ENCODE measurements around the gene CDK17. TPM values are rescaled to one million over a fixed set of nuclear protein-coding genes. Genes with fewer than 3 reads are reported as not detected.
A peak's percentile ranks its signal among the peaks of the same experiment; 100 is the strongest.

The CDK17 gene
- total and polyA plus RNA-seq, 7 donors, result 4.6 to 117 (median 63.2) TPM

GRCh38 chr12:96368687-96369086, 31.6 kb downstream of the CDK17 start:
- no peaks in the 10 kb centered on the region for H3K9me3 ChIP-seq
- H3K4me3 ChIP-seq, result no peak overlapping the region
- H3K27me3 ChIP-seq, result no peaks in the 10 kb centered on the region
- 25 to 61% methylated on average over 1 of the region's 1 CpG for WGBS, 2 donors
- peaks cover 0 to 93% (median 61%) of the 10 kb centered on the region in 4 donors for H3K4me1 ChIP-seq
- intact Hi-C loops (cut with DNase I), result no loop called here
- DNase-seq, result no peak
- H3K36me3 ChIP-seq, result no peaks in the 10 kb centered on the region
- TF ChIP-seq POLR2AphosphoS5 (IDR thresholded peaks at IDR 0.05), result no peak
- TF ChIP-seq POLR2A (IDR thresholded peaks at IDR 0.05), result no peak
- no peak for TF ChIP-seq CTCF (IDR thresholded peaks at IDR 0.05)
- TF ChIP-seq EP300 (IDR thresholded peaks at IDR 0.05), result no peak
- peak overlapping the region; percentile 36 to 70 (median 54) for H3K27ac ChIP-seq

- DNase-seq, result no peak
- TF ChIP-seq CTCF (IDR thresholded peaks at IDR 0.05) (no peak), POLR2AphosphoS5 (IDR thresholded peaks at IDR 0.05) (no peak), EP300 (IDR thresholded peaks at IDR 0.05) (no peak), POLR2A (IDR thresholded peaks at IDR 0.05) (no peak)
- Histone ChIP-seq H3K36me3 (no peaks in the 10 kb centered on the region), H3K4me1 (peaks cover 0 to 95% (median 63%) of the 10 kb centered on the region in 4 donors), H3K27me3 (no peaks in the 10 kb centered on the region), H3K9me3 (no peaks in the 10 kb centered on the region), H3K27ac (peak overlapping the region; percentile 36 to 70 (median 54)), H3K4me3 (no peak overlapping the region)
- 47 to 67% methylated on average over 2 of the region's 2 CpGs for WGBS, 2 donors
- intact Hi-C loops (cut with DNase I), result no loop called here
Measured at GRCh38 chr12:96368233-96368632, 32.0 kb downstream of the CDK17 start.

- no peak for DNase-seq
- intact Hi-C loops (cut with DNase I), result no loop called here
- WGBS, 2 donors, result 93 to 96% methylated on average over 2 of the region's 2 CpGs
- Histone ChIP-seq H3K36me3 (no peaks in the 10 kb centered on the region), H3K9me3 (no peaks in the 10 kb centered on the region), H3K27ac (peak overlapping the region; percentile 41 to 73 (median 68)), H3K4me3 (no peak overlapping the region), H3K4me1 (peaks cover 0 to 94% (median 68%) of the 10 kb centered on the region in 4 donors), H3K27me3 (no peaks in the 10 kb centered on the region)
- TF ChIP-seq POLR2A (IDR thresholded peaks at IDR 0.05) (no peak), POLR2AphosphoS5 (IDR thresholded peaks at IDR 0.05) (no peak), CTCF (IDR thresholded peaks at IDR 0.05) (no peak), EP300 (IDR thresholded peaks at IDR 0.05) (no peak)
Measured at GRCh38 chr12:96366381-96366654, 33.9 kb downstream of the CDK17 start.

GRCh38 chr12:96365604-96366380, 34.4 kb downstream of the CDK17 start:
- H3K27ac ChIP-seq, result peak overlapping the region; percentile 41 to 73 (median 68)
- TF ChIP-seq CTCF (IDR thresholded peaks at IDR 0.05), result no peak
- TF ChIP-seq EP300 (IDR thresholded peaks at IDR 0.05), result no peak
- TF ChIP-seq POLR2AphosphoS5 (IDR thresholded peaks at IDR 0.05), result no peak
- no peak for TF ChIP-seq POLR2A (IDR thresholded peaks at IDR 0.05)
- H3K36me3 ChIP-seq, result no peaks in the 10 kb centered on the region
- H3K4me3 ChIP-seq, result no peak overlapping the region
- no peaks in the 10 kb centered on the region for H3K9me3 ChIP-seq
- no peak for DNase-seq
- H3K27me3 ChIP-seq, result no peaks in the 10 kb centered on the region
- intact Hi-C loops (cut with DNase I), result no loop called here
- peaks cover 0 to 96% (median 68%) of the 10 kb centered on the region in 4 donors for H3K4me1 ChIP-seq
- WGBS, 2 donors, result 81 to 84% methylated on average over 2 of the region's 2 CpGs
